Common myeloid progenitor, CD34-positive (primary cell): Measurements from ENCODE around the gene CAMSAP3.

Source experiments
- CTCF ChIA-PET: fragments of 350-600 bp; sonication (Branson Sonifier 250); formaldehyde crosslinking; loops from one replicate; lab custom pipeline; 2021; ENCODE audit warnings: antibody characterized with exemption; lab: Charles Lee
- POLR2A ChIA-PET: fragments of 350-600 bp; sonication (Branson Sonifier 250); formaldehyde crosslinking; loops from one replicate; lab custom pipeline; 2021; ENCODE audit warnings: antibody characterized with exemption; lab: Charles Lee
- DNase-seq, 3 donors: peaks; one replicate each; pipeline versions ENCODE4 v3.0.0 to v3.0.0-alpha.2; 2013
- H3K27ac ChIP-seq, 2 experiments: 1 replicate in 1 of 2; 2 replicates in 1 of 2; pipeline ENCODE4 v1.7.0; 2013; ENCODE audit warnings: inconsistent platforms in 2 of 2, low read length in 2 of 2, mild to moderate bottlenecking in 2 of 2, low read depth in 1 of 2, moderate library complexity in 1 of 2; ENCODE audit not compliant: severe bottlenecking in 2 of 2, insufficient read depth in 1 of 2, poor library complexity in 1 of 2
- H3K27me3 ChIP-seq, 5 experiments: replicated peaks in 2 of 5; 1 replicate in 3 of 5; 2 replicates in 2 of 5; pipeline versions ENCODE4 v1.6.1 to v1.7.0; 2013; ENCODE audit warnings: low read length in 4 of 5, mild to moderate bottlenecking in 2 of 5, moderate library complexity in 2 of 5, inconsistent platforms in 1 of 5; ENCODE audit not compliant: insufficient read depth in 5 of 5, control insufficient read depth in 4 of 5
- H3K36me3 ChIP-seq, 4 experiments: 1 replicate in 2 of 4; 2 replicates in 2 of 4; pipeline versions ENCODE4 v1.6.1 to v1.7.0; 2013; ENCODE audit warnings: low read length in 3 of 4, control low read depth in 1 of 4, mild to moderate bottlenecking in 1 of 4; ENCODE audit not compliant: control insufficient read depth in 4 of 4, insufficient read depth in 4 of 4
- H3K4me1 ChIP-seq, 4 experiments: 1 replicate in 3 of 4; 2 replicates in 1 of 4; pipeline versions ENCODE4 v1.6.1 to v1.7.1; 2013; ENCODE audit warnings: low read length in 3 of 4, mild to moderate bottlenecking in 3 of 4, control low read depth in 1 of 4, inconsistent platforms in 1 of 4, moderate library complexity in 1 of 4; ENCODE audit not compliant: control insufficient read depth in 4 of 4, insufficient read depth in 4 of 4; ENCODE audit errors: control extremely low read depth in 1 of 4
- H3K4me3 ChIP-seq, 7 experiments: 1 replicate in 4 of 7; 2 replicates in 3 of 7; pipeline versions ENCODE4 v1.5.1 to v1.7.0; 2013; ENCODE audit warnings: mild to moderate bottlenecking in 7 of 7, low read length in 6 of 7, moderate library complexity in 6 of 7, inconsistent platforms in 2 of 7, low read depth in 2 of 7, control low read depth in 1 of 7; ENCODE audit not compliant: insufficient read depth in 4 of 7, control insufficient read depth in 1 of 7; ENCODE audit errors: extremely low read depth in 1 of 7
- H3K9me3 ChIP-seq, 5 experiments: 1 replicate in 4 of 5; 2 replicates in 1 of 5; pipeline versions ENCODE4 v1.6.1 to v1.7.1; 2013; ENCODE audit warnings: low read length in 4 of 5, mild to moderate bottlenecking in 2 of 5, inconsistent platforms in 1 of 5, low read depth in 1 of 5, moderate library complexity in 1 of 5; ENCODE audit not compliant: control insufficient read depth in 4 of 5, insufficient read depth in 2 of 5; ENCODE audit errors: control extremely low read depth in 1 of 5
- WGBS: methylation state at CpG from one replicate; pipeline ENCODE4 v1.1.5; 2013; ENCODE audit not compliant: insufficient coverage; 5-methylcytosine and 5-hydroxymethylcytosine counted together

CAMSAP3 gene

GRCh38 chr19:7620442-7621412 lies 25.1 kb downstream of the CAMSAP3 start:
- no peaks in the 10 kb centered on the region for H3K4me1 ChIP-seq
- H3K27me3 ChIP-seq = no peaks in the 10 kb centered on the region
- POLR2A ChIA-PET = no interaction called here
- CTCF ChIA-PET = no interaction called here
- no peak overlapping the region for H3K4me3 ChIP-seq
- 97% methylated on average over 44 of the region's 57 CpGs for WGBS
- DNase-seq = no peak
- H3K36me3 ChIP-seq = peaks cover 7 to 77% (median 46%) of the 10 kb centered on the region in 4 experiments
- no peaks in the 10 kb centered on the region for H3K9me3 ChIP-seq
- H3K27ac ChIP-seq = no peak overlapping the region

DNA sequence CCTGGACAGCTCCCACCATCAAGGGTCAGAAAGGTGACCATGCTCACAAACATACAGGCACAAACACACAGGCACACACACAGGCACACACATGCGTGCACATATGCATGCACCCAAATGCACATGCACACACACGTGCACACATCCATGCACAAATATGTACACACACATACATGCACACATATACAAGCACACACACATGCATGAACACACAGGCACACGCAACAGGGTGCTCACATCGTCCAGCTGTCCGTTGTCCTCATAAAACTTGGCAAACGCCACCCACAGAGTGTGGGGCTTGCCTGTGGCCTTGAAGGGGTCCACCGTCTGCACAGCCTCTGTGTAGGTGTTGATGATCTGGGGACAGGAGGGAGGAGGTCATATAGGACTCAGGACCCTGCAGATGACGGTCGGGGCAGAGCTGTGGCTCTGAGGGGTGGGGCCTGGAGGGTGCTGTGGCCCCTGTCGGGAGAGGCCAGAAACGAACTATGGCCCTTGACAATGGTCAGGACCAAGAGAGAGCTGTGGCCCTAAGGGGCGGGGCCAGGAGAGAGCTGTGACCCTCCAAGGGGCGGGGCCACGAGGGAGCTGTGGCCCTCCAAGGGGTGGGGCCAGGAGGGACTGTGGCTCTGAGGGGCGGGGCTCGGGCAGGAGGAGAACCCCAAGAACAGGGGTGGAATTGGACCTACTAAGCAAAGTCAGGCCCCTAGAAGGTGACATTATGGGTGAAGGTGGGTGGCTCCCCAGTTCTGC lies 27.4 kb downstream of the CAMSAP3 start:
- Histone ChIP-seq H3K27ac (no peak overlapping the region), H3K36me3 (peaks cover 7 to 81% (median 56%) of the 10 kb centered on the region in 4 experiments), H3K4me1 (peaks cover 0 to 4% (median 2%) of the 10 kb centered on the region in 4 experiments), H3K9me3 (no peaks in the 10 kb centered on the region), H3K4me3 (no peak overlapping the region), H3K27me3 (no peaks in the 10 kb centered on the region)
- ChIA-PET POLR2A (interaction anchor here (0.6 kb wide), 1 partner anchor 25 kb away, joined by 4 read pairs; no protein-coding TSS in a partner anchor), CTCF (interaction anchor here (0.7 to 1.1 kb wide), 2 partner anchors 12 to 55 kb away, joined by 3 to 5 read pairs; no protein-coding TSS in a partner anchor)
- DNase-seq = no peak
- 95% methylated on average over 14 of the region's 16 CpGs for WGBS

DNA sequence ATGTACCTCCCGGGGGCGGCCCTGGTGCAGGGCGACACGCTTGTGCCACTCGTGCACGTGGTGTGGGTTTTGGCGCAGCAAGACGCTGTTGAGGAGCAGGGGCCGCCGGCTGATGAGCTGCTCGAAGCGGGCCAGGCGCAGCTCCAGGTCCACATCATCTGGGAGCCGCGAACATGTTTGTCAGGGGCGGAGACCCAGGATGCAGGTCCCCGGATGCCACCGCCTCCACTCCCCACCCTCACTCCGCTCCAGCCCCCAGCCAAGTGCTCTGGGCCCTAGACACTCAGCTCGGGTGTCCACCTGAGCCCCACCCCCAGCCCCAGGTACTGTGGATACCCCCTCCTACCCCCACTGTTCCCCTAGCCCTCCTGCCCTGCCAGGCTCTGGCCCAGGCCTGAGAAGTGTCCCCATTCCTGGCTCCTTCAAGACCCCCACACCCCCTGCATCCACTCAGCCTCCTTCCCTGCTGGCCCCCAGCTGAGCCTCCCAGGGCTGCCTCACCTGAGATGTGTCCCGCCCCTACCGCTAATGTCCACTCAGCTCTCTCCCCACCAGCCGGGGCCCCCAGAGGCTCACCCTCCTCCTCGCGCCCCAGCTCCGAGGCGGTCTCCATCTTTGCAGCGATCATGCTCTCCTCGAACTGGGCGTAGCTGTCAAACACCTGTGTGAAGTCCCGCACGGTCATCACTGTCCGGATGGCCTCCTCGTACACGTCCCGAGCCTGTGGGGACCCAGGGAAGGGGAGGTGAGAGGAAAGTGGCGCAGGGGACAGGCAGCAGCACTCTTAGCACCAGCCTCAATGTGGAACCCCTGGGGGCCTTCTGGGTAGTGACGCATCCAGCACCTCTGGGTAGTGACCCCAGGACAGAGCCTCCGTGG lies 28.3 kb downstream of the CAMSAP3 start:
- WGBS = 92% methylated on average over 37 of the region's 39 CpGs
- DNase-seq = no peak
- H3K4me3 ChIP-seq = no peak overlapping the region
- no peaks in the 10 kb centered on the region for H3K27me3 ChIP-seq
- CTCF ChIA-PET = interaction anchor here (0.5 to 1.1 kb wide), 2 partner anchors 39 to 56 kb away, joined by 3 to 5 read pairs; no protein-coding TSS in a partner anchor
- peaks cover 7 to 74% (median 53%) of the 10 kb centered on the region in 4 experiments for H3K36me3 ChIP-seq
- no peak overlapping the region for H3K27ac ChIP-seq
- peaks cover 5 to 13% (median 11%) of the 10 kb centered on the region in 4 experiments for H3K4me1 ChIP-seq
- POLR2A ChIA-PET = interaction anchor here (0.6 kb wide), 1 partner anchor 24 kb away, joined by 4 read pairs; no protein-coding TSS in a partner anchor
- H3K9me3 ChIP-seq = no peaks in the 10 kb centered on the region

DNA sequence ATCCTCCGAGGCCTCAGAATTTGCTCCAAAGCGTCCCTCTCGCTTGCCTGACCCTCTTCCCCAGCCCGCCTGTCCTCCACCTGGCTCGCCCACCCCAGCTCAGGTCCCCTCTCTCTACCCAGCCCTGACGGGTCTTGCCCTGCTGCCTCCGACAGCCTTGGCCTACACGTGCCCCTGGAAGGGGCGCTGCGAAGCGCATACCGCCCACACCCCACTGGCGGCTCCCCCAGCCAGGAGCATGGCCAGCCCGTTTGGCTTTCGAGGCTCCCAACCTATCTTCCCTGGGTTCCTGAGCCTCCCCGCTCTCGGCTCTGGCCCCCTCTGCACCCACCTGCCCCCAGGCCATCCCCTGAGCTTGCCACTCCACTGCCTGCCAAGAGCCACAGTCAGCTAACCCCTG lies 29.1 kb downstream of the CAMSAP3 start:
- Histone ChIP-seq H3K36me3 (peaks cover 7 to 67% (median 49%) of the 10 kb centered on the region in 4 experiments), H3K4me1 (peaks cover 5 to 15% (median 13%) of the 10 kb centered on the region in 4 experiments), H3K27me3 (no peaks in the 10 kb centered on the region), H3K27ac (no peak overlapping the region), H3K4me3 (no peak overlapping the region), H3K9me3 (no peaks in the 10 kb centered on the region)
- ChIA-PET CTCF (interaction anchor here (0.5 kb wide), 1 partner anchor 38 kb away, joined by 3 read pairs; no protein-coding TSS in a partner anchor), POLR2A (no interaction called here)
- DNase-seq = no peak
- 97% methylated on average over 15 of the region's 17 CpGs for WGBS

DNA sequence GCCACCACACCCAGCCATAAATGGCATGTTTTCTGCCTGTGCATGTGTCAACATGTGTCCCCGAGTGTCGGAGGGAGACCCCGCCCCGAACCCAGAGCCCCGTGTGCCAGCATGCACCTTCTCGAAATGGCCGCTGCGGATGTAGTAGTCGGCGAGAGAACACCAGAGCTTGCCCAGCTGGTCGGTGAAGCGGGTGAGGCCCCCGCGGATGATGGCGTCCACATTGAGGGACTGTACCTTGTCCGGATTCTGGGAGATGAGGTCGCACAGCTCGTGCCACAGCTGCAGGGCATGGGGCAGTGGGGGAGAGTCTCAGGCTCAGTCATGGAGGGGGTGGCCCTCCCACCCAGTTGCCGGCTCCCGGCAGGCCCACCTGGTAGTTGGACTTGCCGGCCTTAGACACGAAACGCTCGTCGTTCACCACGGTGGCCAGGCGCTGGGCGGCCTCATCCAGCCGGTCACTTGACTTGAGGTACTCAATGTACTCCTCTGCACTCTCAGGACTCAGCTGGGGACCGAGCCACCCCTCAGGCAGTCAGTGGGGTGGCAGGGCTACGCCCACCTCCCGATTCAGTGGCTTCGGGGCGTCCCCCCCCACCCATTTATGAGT lies 30.2 kb downstream of the CAMSAP3 start:
- no peaks in the 10 kb centered on the region for H3K9me3 ChIP-seq
- ChIA-PET POLR2A (no interaction called here), CTCF (interaction anchor here (1.5 kb wide), 1 partner anchor 55 kb away, joined by 4 read pairs; the partner anchor contains the start of gene TRAPPC5)
- peaks cover 7 to 57% (median 42%) of the 10 kb centered on the region in 4 experiments for H3K36me3 ChIP-seq
- no peak overlapping the region for H3K4me3 ChIP-seq
- WGBS = over 99% methylated on average over 30 of the region's 34 CpGs
- H3K4me1 ChIP-seq = peaks cover 7 to 26% (median 23%) of the 10 kb centered on the region in 4 experiments
- no peak for DNase-seq
- H3K27ac ChIP-seq = no peak overlapping the region
- no peaks in the 10 kb centered on the region for H3K27me3 ChIP-seq

DNA sequence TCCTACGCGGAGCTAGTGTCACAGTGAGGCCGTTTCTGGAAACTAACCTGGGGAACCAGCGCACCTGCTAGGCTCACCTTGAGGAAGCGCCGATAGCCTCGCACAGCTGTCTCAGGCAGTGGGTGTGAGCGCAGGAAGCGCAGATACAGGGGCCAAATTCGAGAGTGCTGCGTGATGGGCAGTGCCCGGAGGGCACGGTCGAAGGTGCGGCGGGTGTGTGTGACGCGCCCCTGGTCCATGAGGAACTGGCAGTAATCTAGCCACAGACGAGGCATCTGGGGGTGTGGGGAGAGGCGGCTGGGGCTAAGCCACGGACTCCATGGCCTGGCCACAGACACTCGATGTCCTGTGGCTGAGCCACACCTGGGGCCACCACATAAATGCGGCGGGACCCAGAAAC lies 31.5 kb downstream of the CAMSAP3 start:
- Histone ChIP-seq H3K36me3 (peaks cover 7 to 50% (median 35%) of the 10 kb centered on the region in 4 experiments), H3K4me1 (peaks cover 7 to 28% (median 25%) of the 10 kb centered on the region in 4 experiments), H3K9me3 (no peaks in the 10 kb centered on the region), H3K4me3 (no peak overlapping the region), H3K27ac (no peak overlapping the region), H3K27me3 (no peaks in the 10 kb centered on the region)
- ChIA-PET CTCF (interaction anchor here (1.5 kb wide), 1 partner anchor 54 kb away, joined by 4 read pairs; the partner anchor contains the start of gene TRAPPC5), POLR2A (no interaction called here)
- WGBS = 91% methylated on average over 21 of the region's 24 CpGs
- no peak for DNase-seq
